Mesendoderm (in vitro differentiated cells): ENCODE data around the gene EME1.

ENCODE experiments used
- DNase-seq: peaks from one replicate; pipeline ENCODE4 v3.0.0; 2013
- H2AK5ac ChIP-seq: 2 replicates; pipeline ENCODE4 v1.6.1; 2013; ENCODE audit warnings: low read length, inconsistent platforms
- H2BK120ac ChIP-seq: 2 replicates; pipeline ENCODE4 v1.6.1; 2013; ENCODE audit warnings: low read depth, mild to moderate bottlenecking, low read length, moderate library complexity, mixed read lengths
- H2BK15ac ChIP-seq: replicated peaks from 2 replicates; pipeline ENCODE4 v1.6.1; 2013; ENCODE audit warnings: low read depth, mild to moderate bottlenecking, moderate library complexity
- H2BK5ac ChIP-seq: 2 replicates; pipeline ENCODE4 v1.6.1; 2013; ENCODE audit warnings: low read length, inconsistent platforms
- H3K18ac ChIP-seq: 2 replicates; pipeline ENCODE4 v1.6.1; 2013; ENCODE audit warnings: mild to moderate bottlenecking, low read length, mixed read lengths
- H3K23ac ChIP-seq: one replicate; pipeline ENCODE4 v1.6.1; 2013; ENCODE audit warnings: low read length
- H3K27ac ChIP-seq: 2 replicates; pipeline ENCODE4 v1.5.1; 2013; ENCODE audit warnings: low read depth, mild to moderate bottlenecking, inconsistent platforms, low read length, moderate library complexity
- H3K27me3 ChIP-seq: 2 replicates; pipeline ENCODE4 v1.6.1; 2013; ENCODE audit warnings: low read length, control low read depth, mild to moderate bottlenecking, inconsistent platforms; ENCODE audit not compliant: insufficient read depth, poor library complexity
- H3K36me3 ChIP-seq: 2 replicates; pipeline ENCODE4 v1.6.1; 2013; ENCODE audit warnings: low read length, inconsistent platforms; ENCODE audit not compliant: control insufficient read depth, insufficient read depth
- H3K4ac ChIP-seq: one replicate; pipeline ENCODE4 v1.6.1; 2013; ENCODE audit warnings: low read depth, mild to moderate bottlenecking, low read length, moderate library complexity
- H3K4me1 ChIP-seq: 2 replicates; pipeline ENCODE4 v1.6.1; 2013; ENCODE audit warnings: low read depth, low read length, inconsistent platforms; ENCODE audit not compliant: control insufficient read depth
- H3K4me2 ChIP-seq: 2 replicates; pipeline ENCODE4 v1.6.1; 2013; ENCODE audit warnings: low read length
- H3K4me3 ChIP-seq: 2 replicates; pipeline ENCODE4 v1.5.1; 2013; ENCODE audit warnings: mild to moderate bottlenecking, low read length
- H3K56ac ChIP-seq: one replicate; pipeline ENCODE4 v1.6.1; 2013; ENCODE audit warnings: low read length
- H3K79me1 ChIP-seq: 2 replicates; pipeline ENCODE4 v1.6.1; 2013; ENCODE audit warnings: low read length, inconsistent platforms
- H3K79me2 ChIP-seq: 2 replicates; pipeline ENCODE4 v1.6.1; 2013; ENCODE audit warnings: mild to moderate bottlenecking, low read length; ENCODE audit not compliant: control insufficient read depth, insufficient read depth
- H3K9ac ChIP-seq: 2 replicates; pipeline ENCODE4 v1.6.1; 2013; ENCODE audit warnings: low read length, inconsistent platforms
- H4K5ac ChIP-seq: one replicate; pipeline ENCODE4 v1.6.1; 2013; ENCODE audit warnings: low read length
- H4K8ac ChIP-seq: one replicate; pipeline ENCODE4 v1.6.1; 2013; ENCODE audit warnings: low read depth, mild to moderate bottlenecking, control low read depth, low read length, moderate library complexity
- WGBS: extraction: QIAGEN DNeasy Blood & Tissue Kit; methylation state at CpG from one replicate; pipeline ENCODE4 v1.1.7; 2013; ENCODE audit warnings: low lambda C conversion rate, missing lambda C conversion rate; ENCODE audit not compliant: insufficient coverage; ENCODE audit errors: extremely low coverage; 5-methylcytosine and 5-hydroxymethylcytosine counted together

EME1 gene

DNA sequence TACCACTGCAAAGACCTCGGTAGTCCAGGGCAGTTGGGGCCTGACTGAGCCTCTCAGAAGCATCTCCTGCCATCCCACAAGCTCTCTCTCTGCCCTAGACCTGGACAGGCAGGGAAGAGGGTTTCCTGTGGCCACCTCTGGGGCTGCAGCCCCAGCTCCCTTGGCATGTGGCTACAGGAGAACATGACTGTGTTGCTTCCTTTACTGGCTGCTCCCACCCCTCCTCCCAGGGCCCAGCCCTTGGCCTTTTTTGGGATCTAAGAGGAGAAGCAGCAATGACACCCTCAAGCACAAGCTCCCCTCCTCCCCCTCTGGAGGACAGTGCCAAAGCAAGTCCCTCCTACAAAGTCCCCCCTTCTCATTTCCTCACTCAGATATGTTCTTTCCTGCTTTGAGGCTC is 5.6 kb upstream of the EME1 start:
- Histone ChIP-seq H3K9ac (no peak overlapping the region), H3K27me3 (no peaks in the 10 kb centered on the region), H2BK15ac (no peak overlapping the region), H3K18ac (no peak overlapping the region), H3K4me1 (no peaks in the 10 kb centered on the region), H3K4ac (no peak overlapping the region), H3K23ac (no peak overlapping the region), H3K36me3 (peaks cover 11% of the 10 kb centered on the region), H2AK5ac (no peak overlapping the region), H3K4me2 (no peak overlapping the region), H3K56ac (no peak overlapping the region), H3K27ac (no peak overlapping the region), H4K5ac (no peak overlapping the region), H2BK120ac (no peak overlapping the region), H4K8ac (no peak overlapping the region), H3K4me3 (no peak overlapping the region), H2BK5ac (no peak overlapping the region), H3K79me2 (peaks cover 12% of the 10 kb centered on the region), H3K79me1 (peaks cover 14% of the 10 kb centered on the region)
- no CpG with 5 or more reads among the region's 1 CpG for WGBS
- no peak for DNase-seq

DNA sequence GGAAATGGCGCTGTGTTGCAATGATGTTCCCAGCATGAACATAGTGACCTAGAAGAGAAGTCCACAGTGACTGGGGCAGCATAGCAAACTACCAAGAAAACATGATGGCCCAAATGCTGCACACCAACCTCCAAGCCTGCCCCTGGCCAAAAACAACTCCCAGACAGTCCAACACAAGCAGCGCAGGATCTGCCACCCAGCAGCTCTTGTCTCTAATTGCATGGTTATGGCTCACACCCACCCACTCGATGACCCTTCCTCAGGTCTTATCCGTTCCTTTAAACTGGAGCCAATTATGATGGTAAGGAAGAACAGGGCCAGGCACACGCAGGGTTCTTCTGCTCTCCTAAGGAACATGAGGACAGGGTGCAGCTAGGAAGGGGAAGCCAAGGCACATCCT is 3.0 kb upstream of the EME1 start:
- no peak overlapping the region for H3K18ac ChIP-seq
- H2BK120ac ChIP-seq = no peak overlapping the region
- peaks cover 14% of the 10 kb centered on the region for H3K79me2 ChIP-seq
- no peak overlapping the region for H3K4me2 ChIP-seq
- no peak overlapping the region for H3K4ac ChIP-seq
- DNase-seq = no peak
- no peak overlapping the region for H2AK5ac ChIP-seq
- no peak overlapping the region for H4K5ac ChIP-seq
- H3K9ac ChIP-seq = no peak overlapping the region
- no peak overlapping the region for H3K23ac ChIP-seq
- H3K4me1 ChIP-seq = no peaks in the 10 kb centered on the region
- H3K56ac ChIP-seq = no peak overlapping the region
- no peak overlapping the region for H4K8ac ChIP-seq
- no peak overlapping the region for H3K4me3 ChIP-seq
- H3K27me3 ChIP-seq = no peaks in the 10 kb centered on the region
- H2BK15ac ChIP-seq = no peak overlapping the region
- no peak overlapping the region for H3K27ac ChIP-seq
- H2BK5ac ChIP-seq = no peak overlapping the region
- peaks cover 11% of the 10 kb centered on the region for H3K36me3 ChIP-seq
- peaks cover 14% of the 10 kb centered on the region for H3K79me1 ChIP-seq
- WGBS = no CpG with 5 or more reads among the region's 5 CpGs

DNA sequence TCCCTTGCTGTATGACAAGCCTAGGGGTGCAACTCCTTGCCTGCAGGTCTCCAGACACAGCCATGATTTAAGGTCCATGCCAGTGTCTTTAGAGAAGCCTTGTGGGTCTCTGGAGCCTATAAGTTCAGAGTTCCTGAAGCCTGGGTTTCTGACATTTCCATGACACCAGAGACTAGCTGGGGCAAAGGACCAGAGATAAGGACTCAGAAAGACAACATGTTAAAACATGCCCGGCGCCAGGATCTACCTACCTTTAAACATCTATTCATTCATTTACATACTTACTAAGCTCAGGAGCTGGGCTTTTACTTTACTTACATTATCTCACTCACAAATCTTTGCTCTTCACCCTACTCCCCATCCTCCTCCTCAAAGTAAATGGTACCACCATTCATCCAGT is 1.5 kb upstream of the EME1 start:
- no peak overlapping the region for H3K4me3 ChIP-seq
- H3K18ac ChIP-seq = no peak overlapping the region
- peaks cover 14% of the 10 kb centered on the region for H3K79me2 ChIP-seq
- H3K9ac ChIP-seq = peak overlapping the region; percentile 26
- no CpG with 5 or more reads among the region's 2 CpGs for WGBS
- no peak overlapping the region for H3K23ac ChIP-seq
- H3K4me1 ChIP-seq = no peaks in the 10 kb centered on the region
- H3K27me3 ChIP-seq = no peaks in the 10 kb centered on the region
- no peak overlapping the region for H3K27ac ChIP-seq
- H3K56ac ChIP-seq = peak overlapping the region; percentile 99
- no peak overlapping the region for H3K4ac ChIP-seq
- no peak overlapping the region for H2BK15ac ChIP-seq
- H2BK5ac ChIP-seq = no peak overlapping the region
- no peak overlapping the region for H2AK5ac ChIP-seq
- no peak overlapping the region for H4K8ac ChIP-seq
- no peak overlapping the region for H2BK120ac ChIP-seq
- peaks cover 14% of the 10 kb centered on the region for H3K79me1 ChIP-seq
- no peak for DNase-seq
- peaks cover 11% of the 10 kb centered on the region for H3K36me3 ChIP-seq
- H3K4me2 ChIP-seq = no peak overlapping the region
- H4K5ac ChIP-seq = peak overlapping the region; percentile 41

DNA sequence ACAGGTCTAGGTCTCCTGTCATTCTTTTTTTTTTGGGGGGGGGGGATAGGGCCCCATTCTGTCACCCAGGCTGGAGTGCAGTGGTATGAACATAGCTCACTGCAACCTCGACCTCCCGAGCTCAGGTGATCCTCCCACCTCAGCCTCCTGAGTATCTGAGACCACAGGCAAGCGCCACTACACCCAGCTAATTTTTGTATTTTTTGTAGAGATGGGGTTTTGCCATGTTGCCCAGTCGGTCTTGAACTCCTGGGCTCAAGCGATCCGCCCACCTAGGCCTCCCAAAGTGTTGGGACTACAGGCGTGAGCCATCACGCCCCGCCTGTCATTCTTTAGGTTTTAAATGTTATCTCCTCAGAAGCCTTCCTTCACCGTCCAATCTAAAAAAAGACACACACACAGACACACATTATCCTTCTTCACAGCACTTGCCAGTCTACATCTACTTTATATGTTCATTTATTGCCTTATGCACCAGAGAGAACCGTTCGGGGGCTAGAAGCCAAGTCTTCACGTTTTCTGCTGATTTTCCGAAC is 739 bp upstream of the EME1 start:
- no peak for DNase-seq
- peaks cover 14% of the 10 kb centered on the region for H3K79me2 ChIP-seq
- peak overlapping the region; percentile 44 for H3K4ac ChIP-seq
- H3K27me3 ChIP-seq = no peaks in the 10 kb centered on the region
- H3K79me1 ChIP-seq = peaks cover 14% of the 10 kb centered on the region
- peak overlapping the region; percentile 89 for H3K4me3 ChIP-seq
- H3K23ac ChIP-seq = peak overlapping the region; percentile 19
- H2AK5ac ChIP-seq = no peak overlapping the region
- H3K27ac ChIP-seq = no peak overlapping the region
- H2BK5ac ChIP-seq = no peak overlapping the region
- peak overlapping the region; percentile 98 for H3K4me2 ChIP-seq
- peak overlapping the region; percentile 18 for H2BK120ac ChIP-seq
- no peak overlapping the region for H4K5ac ChIP-seq
- peak overlapping the region; percentile 29 for H3K18ac ChIP-seq
- H3K9ac ChIP-seq = peak overlapping the region; percentile 89
- no peaks in the 10 kb centered on the region for H3K4me1 ChIP-seq
- no peak overlapping the region for H4K8ac ChIP-seq
- H3K56ac ChIP-seq = peak overlapping the region; percentile 99
- peaks cover 11% of the 10 kb centered on the region for H3K36me3 ChIP-seq
- no peak overlapping the region for H2BK15ac ChIP-seq
- WGBS = no CpG with 5 or more reads among the region's 14 CpGs

DNA sequence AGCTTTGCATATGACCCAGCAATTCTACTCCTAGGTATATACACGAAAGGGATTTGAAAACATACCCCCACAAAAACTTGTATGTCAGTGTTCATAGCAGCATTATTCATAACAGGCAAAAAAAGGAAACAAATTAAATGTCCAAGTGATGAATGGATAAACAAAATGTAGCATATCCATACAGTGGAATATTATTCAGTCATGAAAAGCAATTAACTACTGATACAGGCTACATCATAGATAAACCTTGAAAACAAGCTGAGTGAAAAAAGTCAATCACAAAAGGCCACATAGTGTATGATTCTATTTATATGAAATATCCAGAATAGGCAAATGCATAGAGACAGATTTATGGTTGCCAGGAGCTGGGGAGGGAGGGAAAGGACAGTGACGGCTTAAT is 676 bp downstream of the EME1 start:
- Histone ChIP-seq H3K79me1 (peaks cover 14% of the 10 kb centered on the region), H3K27me3 (no peaks in the 10 kb centered on the region), H2BK5ac (no peak overlapping the region), H3K4me3 (no peak overlapping the region), H3K27ac (no peak overlapping the region), H3K36me3 (peaks cover 9% of the 10 kb centered on the region), H3K4ac (no peak overlapping the region), H3K79me2 (peaks cover 14% of the 10 kb centered on the region), H2BK15ac (no peak overlapping the region), H3K4me2 (peak overlapping the region; percentile 63), H3K18ac (no peak overlapping the region), H2BK120ac (no peak overlapping the region), H4K5ac (no peak overlapping the region), H3K56ac (peak overlapping the region; percentile 99), H3K9ac (peak overlapping the region; percentile 89), H3K4me1 (no peaks in the 10 kb centered on the region), H2AK5ac (no peak overlapping the region), H4K8ac (no peak overlapping the region), H3K23ac (no peak overlapping the region)
- DNase-seq = no peak
- no CpG with 5 or more reads among the region's 2 CpGs for WGBS

DNA sequence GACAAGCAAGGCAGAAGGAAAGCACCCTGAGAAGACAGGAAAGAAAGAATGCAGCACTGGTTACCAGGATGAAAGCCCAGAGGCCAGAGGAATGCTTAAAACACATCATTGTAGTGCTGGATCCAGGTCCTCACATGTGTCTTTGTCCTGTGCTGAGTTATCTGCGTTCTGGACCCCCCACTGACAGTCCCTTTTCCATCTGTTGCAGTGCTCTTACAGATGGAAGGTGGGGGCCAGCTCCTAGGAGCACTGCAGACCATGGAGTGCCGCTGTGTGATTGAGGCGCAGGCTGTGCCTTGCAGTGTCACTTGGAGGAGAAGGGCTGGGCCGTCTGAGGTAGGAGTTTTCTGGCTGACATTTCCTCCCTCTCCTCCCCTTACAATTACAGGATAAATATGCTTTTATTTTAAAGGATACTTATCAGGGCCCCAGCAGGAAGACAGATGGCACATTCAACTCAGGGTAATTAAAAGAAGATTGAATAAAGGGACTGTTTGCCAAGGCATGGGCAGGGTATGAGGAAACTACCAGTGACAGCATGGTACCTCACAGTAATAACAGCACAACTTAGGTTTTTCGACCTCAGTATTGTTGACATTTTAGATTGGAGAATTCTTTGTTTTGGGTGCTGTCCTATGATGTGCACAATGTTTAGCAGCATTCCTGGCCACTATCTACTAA is 3.0 kb downstream of the EME1 start:
- no peak overlapping the region for H3K23ac ChIP-seq
- no peak overlapping the region for H3K9ac ChIP-seq
- no peaks in the 10 kb centered on the region for H3K27me3 ChIP-seq
- H2BK120ac ChIP-seq = no peak overlapping the region
- H3K4me2 ChIP-seq = no peak overlapping the region
- H3K4me3 ChIP-seq = no peak overlapping the region
- H3K79me1 ChIP-seq = peaks cover 11% of the 10 kb centered on the region
- H3K27ac ChIP-seq = no peak overlapping the region
- no peak overlapping the region for H4K5ac ChIP-seq
- H3K18ac ChIP-seq = no peak overlapping the region
- H2AK5ac ChIP-seq = no peak overlapping the region
- no peak overlapping the region for H3K4ac ChIP-seq
- peaks cover 14% of the 10 kb centered on the region for H3K79me2 ChIP-seq
- peak; percentile 58 for DNase-seq
- no peak overlapping the region for H4K8ac ChIP-seq
- H2BK5ac ChIP-seq = no peak overlapping the region
- no peak overlapping the region for H3K56ac ChIP-seq
- no peak overlapping the region for H2BK15ac ChIP-seq
- H3K36me3 ChIP-seq = no peaks in the 10 kb centered on the region
- no CpG with 5 or more reads among the region's 5 CpGs for WGBS
- no peaks in the 10 kb centered on the region for H3K4me1 ChIP-seq
